Stimulated activated CD4-positive, alpha-beta T cell treated with anti-CD3 and anti-CD28 coated beads, Interleukin-1b, Interleukin-23, amount 100 ng/mL, for 24 hours (primary cell): ENCODE measurements around the gene COBL.

Experiments used
- DNase-seq, 4 experiments: peaks; one replicate each; pipeline ENCODE4 v3.0.0-alpha.2; 2020; ENCODE audit warnings: low read depth in 4 of 4, low spot score in 1 of 4

The COBL gene

GRCh38 chr7:51235593-51236313, 80.9 kb downstream of the COBL start:
- DNase-seq = no peak

- no peak for DNase-seq
These were observed 81.8 kb downstream of the COBL start for GRCh38 chr7:51234609-51235308.

GRCh38 chr7:51234139-51234538, 82.5 kb downstream of the COBL start:
- no peak for DNase-seq

- no peak for DNase-seq
These were observed 83.2 kb downstream of the COBL start for GRCh38 chr7:51233374-51233773.

GRCh38 chr7:51230723-51231122, 85.9 kb downstream of the COBL start:
- DNase-seq = no peak

GRCh38 chr7:51230324-51230625, 86.3 kb downstream of the COBL start:
- no peak for DNase-seq

GRCh38 chr7:51229620-51230323, 86.8 kb downstream of the COBL start:
- DNase-seq = no peak

- no peak for DNase-seq
These were observed 87.5 kb downstream of the COBL start for GRCh38 chr7:51229106-51229537.

- no peak for DNase-seq
These were observed 88.1 kb downstream of the COBL start for GRCh38 chr7:51228386-51228958.

GRCh38 chr7:51227861-51228260, 88.7 kb downstream of the COBL start:
- DNase-seq = no peak

- no peak for DNase-seq
These were observed 89.6 kb downstream of the COBL start for GRCh38 chr7:51226916-51227535.

- no peak for DNase-seq
These were observed 90.4 kb downstream of the COBL start for GRCh38 chr7:51226063-51226755.

GRCh38 chr7:51224811-51225595, 91.6 kb downstream of the COBL start:
- DNase-seq = no peak

GRCh38 chr7:51223505-51223904, 93.1 kb downstream of the COBL start:
- no peak for DNase-seq

- DNase-seq = no peak
These were observed 93.7 kb downstream of the COBL start for GRCh38 chr7:51222916-51223315.

- DNase-seq = no peak
These were observed 96.4 kb downstream of the COBL start for GRCh38 chr7:51220226-51220625.

GRCh38 chr7:51219261-51219988, 97.2 kb downstream of the COBL start:
- DNase-seq = no peak

- DNase-seq = no peak
These were observed 98.8 kb downstream of the COBL start for GRCh38 chr7:51217804-51218203.

- no peak for DNase-seq
These were observed 102.5 kb downstream of the COBL start for GRCh38 chr7:51214098-51214497.
